NCI-H1092 (cell line): ENCODE results near the gene TNFSF12.
"Not testable (repeated sequence)": the region's sequence is repeated elsewhere in the genome, so short reads cannot be mapped to it uniquely, and the experiment has no call there.

Experiments
- DNase-seq: peaks from one replicate; lab custom pipeline; 2025; lab: John Stamatoyannopoulos, UW

TNFSF12 gene

GRCh38 chr17:7587420-7588151 is 38.7 kb downstream of the TNFSF12 start:
- DNase-seq, result no peak

DNA sequence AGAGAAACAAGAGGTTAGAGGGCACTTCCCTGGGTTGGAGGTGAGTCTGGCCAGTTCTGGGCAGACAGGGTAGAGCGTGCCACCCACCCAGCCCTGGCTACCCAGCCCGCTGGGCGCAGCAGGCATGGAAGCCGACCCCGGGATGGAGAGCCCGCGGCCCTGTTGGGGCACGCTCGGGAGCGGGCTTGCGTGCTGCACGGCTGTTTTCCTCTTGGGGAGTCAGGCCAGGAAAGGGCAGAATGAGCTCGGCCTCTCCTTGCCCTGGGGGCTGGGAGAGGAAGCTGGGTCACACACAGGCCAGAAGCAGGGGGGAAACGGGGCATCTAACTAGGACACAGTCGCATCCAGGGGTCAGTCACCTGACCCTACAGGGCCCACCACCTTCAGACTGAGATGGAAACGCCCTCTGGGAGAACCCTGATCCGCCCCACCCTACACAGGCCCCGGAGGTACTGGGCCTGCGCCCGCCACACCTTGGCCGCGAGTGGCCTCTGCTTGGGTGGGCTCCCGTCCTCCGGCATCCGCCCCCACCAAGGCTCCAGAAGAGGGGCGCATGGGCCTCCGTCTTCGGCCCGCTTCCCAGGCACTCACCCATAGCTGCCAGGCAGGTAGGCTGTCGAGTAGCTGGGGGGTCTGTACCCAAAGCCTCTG is 39.8 kb downstream of the TNFSF12 start:
- no peak for DNase-seq

- DNase-seq, result no peak
Observed at GRCh38 chr17:7589204-7589868, 40.5 kb downstream of the TNFSF12 start.

GRCh38 chr17:7589891-7590691 is 41.2 kb downstream of the TNFSF12 start, which contains the start of gene SOX15:
TSS of gene SOX15 (minus strand) at chr17:7590094. CDS start at chr17:7589676, 418 bp downstream.
- no peak for DNase-seq

DNA sequence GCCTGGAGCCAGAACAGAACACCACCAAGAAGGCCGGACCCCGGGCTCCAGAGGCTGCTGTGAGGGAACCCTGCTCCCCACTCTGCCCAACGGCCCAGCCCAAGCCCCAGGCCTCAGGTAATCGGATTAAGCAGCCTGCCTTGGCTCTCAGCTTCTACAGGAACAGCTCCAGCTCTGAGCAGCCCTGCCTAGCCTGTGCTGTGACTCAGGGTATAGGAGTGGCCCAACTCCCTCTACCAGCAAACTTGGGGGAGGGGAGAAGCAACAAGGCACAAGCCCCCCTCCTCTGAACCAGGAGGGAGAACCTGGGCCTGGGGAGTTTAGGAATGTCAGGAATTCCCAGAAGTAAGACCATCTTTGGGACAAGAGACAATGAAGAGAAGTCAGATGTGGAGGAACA is 41.9 kb downstream of the TNFSF12 start:
- no peak for DNase-seq

GRCh38 chr17:7591596-7591995 is 42.7 kb downstream of the TNFSF12 start:
- no peak for DNase-seq

DNA sequence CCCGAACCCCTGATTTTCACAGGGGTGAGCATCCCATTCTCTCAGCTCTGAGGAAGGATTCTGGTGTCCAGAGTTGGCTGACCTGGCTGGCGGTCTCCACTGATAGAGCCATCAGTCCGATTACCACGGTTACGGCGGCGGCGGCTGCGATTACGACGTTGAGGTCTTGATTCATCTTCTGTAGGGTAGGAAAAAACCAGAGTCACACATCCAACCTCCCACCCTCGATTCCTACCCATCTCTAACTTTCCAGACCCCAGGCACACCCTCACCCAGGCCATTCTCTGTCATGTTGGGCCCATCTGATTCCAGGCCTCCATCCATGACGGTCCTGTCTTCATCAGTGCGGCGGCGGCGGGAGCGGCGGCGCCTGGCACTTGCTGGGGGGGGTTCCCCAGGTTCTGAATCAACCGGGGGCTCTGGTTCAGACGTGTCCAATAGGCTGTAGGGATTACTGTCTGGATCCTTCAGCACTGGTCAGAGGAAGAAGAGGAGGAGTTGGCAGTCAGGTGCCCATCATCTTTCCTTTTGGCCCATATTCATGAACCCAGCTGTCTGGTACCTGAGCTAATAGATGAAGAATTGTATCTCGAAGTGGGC is 43.7 kb downstream of the TNFSF12 start:
- no peak for DNase-seq

DNA sequence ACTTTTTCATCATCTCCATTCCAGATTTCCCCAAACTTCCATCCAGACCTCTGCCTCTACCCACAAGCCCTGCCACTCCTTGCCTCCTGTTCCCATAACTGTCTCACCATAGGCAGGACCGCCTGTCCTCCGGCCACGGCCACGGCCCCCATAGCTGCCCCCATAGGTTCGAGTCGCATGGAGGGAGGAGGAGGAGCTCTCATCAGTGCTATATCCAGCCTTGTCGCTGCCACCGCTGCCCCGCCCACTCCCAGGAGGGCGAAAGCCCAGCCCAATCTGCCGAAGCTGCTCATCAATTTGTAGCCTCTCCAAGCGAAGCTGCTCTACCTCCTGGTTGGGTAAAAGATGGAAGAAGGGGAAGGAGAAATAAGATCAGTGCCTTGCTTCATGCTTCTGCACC is 44.4 kb downstream of the TNFSF12 start:
- DNase-seq, result no peak

GRCh38 chr17:7597561-7597960 is 48.7 kb downstream of the TNFSF12 start:
- DNase-seq, result not testable (repeated sequence)

- DNase-seq, result no peak
Observed at GRCh38 chr17:7606280-7606679, 57.4 kb downstream of the TNFSF12 start.
